MG63 (cell line): ENCODE results near the gene AREG. TPM values are rescaled to one million over a fixed set of nuclear protein-coding genes. Genes with fewer than 3 reads are reported as not detected.

Source experiments
- DNase-seq: peaks from one replicate; pipeline ENCODE4 v3.0.0-alpha.2; 2020
- H3K27me3 ChIP-seq: fragments of 250-450 bp; sonication (Bioruptor Pico); 2 replicates; pipeline ENCODE4 v1.5.1; 2020; ENCODE audit warnings: mild to moderate bottlenecking, moderate library complexity
- H3K36me3 ChIP-seq: fragments of 250-450 bp; sonication (Bioruptor Pico); 2 replicates; pipeline ENCODE4 v1.5.1; 2020; ENCODE audit warnings: mild to moderate bottlenecking, moderate library complexity
- H3K4me3 ChIP-seq: fragments of 250-450 bp; sonication (Bioruptor Pico); 2 replicates; pipeline ENCODE4 v1.5.1; 2020; ENCODE audit warnings: mild to moderate bottlenecking, moderate library complexity
- H3K9me3 ChIP-seq: fragments of 250-450 bp; sonication (Bioruptor Pico); 2 replicates; pipeline ENCODE4 v1.5.1; 2020; ENCODE audit warnings: mild to moderate bottlenecking, moderate library complexity
- total RNA-seq: library from RNA; depleted of rRNA; stranded (reverse); fragments of >200 nt; shearing (Covaris generic); gene quantifications from 2 replicates; pipeline ENCODE4 v1.2.3, GENCODE V29; 2014; ENCODE audit warnings: low replicate concordance

Gene AREG
- total RNA-seq, 1 experiment from 2014 or later: not detected

DNA sequence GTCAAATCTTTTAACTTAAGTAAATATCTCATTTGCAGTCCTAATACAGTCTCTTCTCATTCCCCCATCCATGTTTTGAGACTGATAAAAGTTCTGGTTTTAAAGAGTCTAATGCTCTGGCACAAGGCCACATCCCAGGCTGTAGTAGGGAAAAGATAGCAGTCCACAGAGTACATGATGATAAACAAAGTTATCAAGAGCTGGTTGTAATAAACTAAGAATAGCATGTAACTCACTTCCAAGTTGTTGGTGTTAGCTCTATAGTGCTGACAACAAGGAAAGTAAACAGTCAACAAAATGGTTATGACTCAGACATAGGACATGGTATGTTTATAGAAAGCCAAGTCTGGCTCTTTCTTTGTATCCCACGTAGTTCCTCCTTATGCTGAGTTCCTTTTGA, 21.8 kb upstream of the AREG start:
- H3K27me3 ChIP-seq: no peaks in the 10 kb centered on the region
- no peak overlapping the region for H3K4me3 ChIP-seq
- no peaks in the 10 kb centered on the region for H3K9me3 ChIP-seq
- no peak for DNase-seq
- H3K36me3 ChIP-seq: no peaks in the 10 kb centered on the region

- H3K4me3 ChIP-seq: no peak overlapping the region
- DNase-seq: no peak
- H3K27me3 ChIP-seq: no peaks in the 10 kb centered on the region
- no peaks in the 10 kb centered on the region for H3K36me3 ChIP-seq
- no peaks in the 10 kb centered on the region for H3K9me3 ChIP-seq
These were observed 20.8 kb upstream of the AREG start for GRCh38 chr4:74424111-74424510.

DNA sequence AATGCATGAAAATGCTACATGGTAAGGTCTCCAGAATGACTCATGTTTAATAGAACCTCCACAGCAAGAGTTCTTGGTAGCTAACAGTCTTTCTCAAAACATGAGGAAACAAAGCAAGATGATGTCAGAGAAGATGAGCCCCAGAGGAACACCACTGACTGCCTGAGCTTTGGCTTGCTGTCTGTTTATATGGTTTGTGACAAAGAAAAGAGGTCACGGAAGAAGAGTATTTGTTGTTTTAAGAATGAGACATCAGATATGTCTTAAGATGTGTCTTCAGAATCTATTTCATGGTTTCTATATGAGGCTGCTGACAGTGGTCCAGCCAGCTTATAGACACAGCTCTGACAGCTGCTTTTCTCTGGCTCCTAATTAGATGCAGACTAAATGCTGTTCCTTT, 18.8 kb upstream of the AREG start:
- Histone ChIP-seq H3K4me3 (no peak overlapping the region), H3K9me3 (no peaks in the 10 kb centered on the region), H3K27me3 (no peaks in the 10 kb centered on the region), H3K36me3 (no peaks in the 10 kb centered on the region)
- peak; percentile 25 for DNase-seq

DNA sequence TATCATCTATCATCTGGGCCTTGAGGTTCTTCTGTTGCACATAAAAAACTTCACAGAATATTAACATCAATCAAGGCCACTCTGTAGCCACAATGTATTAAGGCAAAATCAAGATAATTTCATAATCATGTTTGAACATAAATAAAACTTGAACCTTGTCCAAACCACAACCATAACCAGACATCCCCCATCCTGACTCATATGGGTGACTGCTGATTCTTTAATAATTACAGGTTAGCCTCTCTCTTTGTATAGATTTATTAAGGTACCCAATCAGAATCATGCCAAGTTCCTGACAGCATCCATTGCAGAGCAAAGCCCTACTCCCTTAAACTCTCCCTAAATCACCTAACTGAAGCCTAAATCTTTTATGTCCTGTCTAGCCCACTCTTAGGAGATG, 16.7 kb upstream of the AREG start:
- no peaks in the 10 kb centered on the region for H3K27me3 ChIP-seq
- no peak for DNase-seq
- H3K36me3 ChIP-seq: no peaks in the 10 kb centered on the region
- H3K9me3 ChIP-seq: no peaks in the 10 kb centered on the region
- no peak overlapping the region for H3K4me3 ChIP-seq

DNA sequence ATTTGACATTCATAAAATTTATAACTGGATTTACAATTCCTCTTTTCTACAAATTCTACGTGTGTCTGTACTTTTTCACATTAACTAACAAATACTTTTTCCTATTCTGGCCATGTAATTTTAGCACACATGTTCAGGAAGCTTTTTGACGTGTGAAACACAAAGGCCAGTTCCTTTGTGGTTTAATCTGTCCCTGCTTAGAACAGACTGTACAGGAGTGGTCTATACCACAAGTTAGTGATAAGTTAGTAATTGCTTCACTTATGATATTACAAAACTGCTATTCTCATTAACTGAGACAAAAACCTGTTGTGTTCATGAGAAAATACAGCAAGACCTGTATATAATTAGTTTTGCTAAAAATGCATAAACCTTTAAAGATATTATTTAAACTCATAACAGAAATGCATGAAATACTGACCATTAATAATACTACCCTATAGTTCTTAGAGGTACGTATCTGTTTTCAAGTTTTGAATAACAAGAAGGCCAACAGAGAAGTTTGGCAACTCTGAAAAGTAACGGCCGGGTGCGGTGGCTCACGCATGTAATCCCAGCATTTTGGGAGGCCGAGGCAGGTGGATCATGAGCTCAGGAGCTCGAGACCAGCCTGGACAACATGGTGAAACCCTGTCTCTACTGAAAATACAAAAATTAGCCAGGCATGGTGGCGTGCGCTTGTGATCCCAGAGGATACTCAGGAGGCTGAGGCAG, 13.7 kb upstream of the AREG start:
- Histone ChIP-seq H3K4me3 (no peak overlapping the region), H3K9me3 (no peaks in the 10 kb centered on the region), H3K27me3 (no peaks in the 10 kb centered on the region), H3K36me3 (no peaks in the 10 kb centered on the region)
- no peak for DNase-seq

GRCh38 chr4:74433043-74433442, 11.9 kb upstream of the AREG start:
- Histone ChIP-seq H3K4me3 (no peak overlapping the region), H3K36me3 (no peaks in the 10 kb centered on the region), H3K27me3 (no peaks in the 10 kb centered on the region), H3K9me3 (no peaks in the 10 kb centered on the region)
- no peak for DNase-seq

GRCh38 chr4:74433541-74434172, 11.3 kb upstream of the AREG start:
- no peak for DNase-seq
- no peaks in the 10 kb centered on the region for H3K27me3 ChIP-seq
- no peak overlapping the region for H3K4me3 ChIP-seq
- H3K9me3 ChIP-seq: no peaks in the 10 kb centered on the region
- no peaks in the 10 kb centered on the region for H3K36me3 ChIP-seq

GRCh38 chr4:74435296-74435695, 9.6 kb upstream of the AREG start:
- DNase-seq: no peak
- no peaks in the 10 kb centered on the region for H3K9me3 ChIP-seq
- H3K36me3 ChIP-seq: no peaks in the 10 kb centered on the region
- no peaks in the 10 kb centered on the region for H3K27me3 ChIP-seq
- no peak overlapping the region for H3K4me3 ChIP-seq

GRCh38 chr4:74437866-74438265, 7.1 kb upstream of the AREG start:
- H3K36me3 ChIP-seq: no peaks in the 10 kb centered on the region

GRCh38 chr4:74438661-74439060, 6.3 kb upstream of the AREG start:
- H3K9me3 ChIP-seq: no peaks in the 10 kb centered on the region
- no peak for DNase-seq
- no peaks in the 10 kb centered on the region for H3K36me3 ChIP-seq
- H3K27me3 ChIP-seq: no peaks in the 10 kb centered on the region
- H3K4me3 ChIP-seq: no peak overlapping the region

More at GRCh38 chr4:74437866-74438265, 7.1 kb upstream of the AREG start:
- Histone ChIP-seq H3K9me3 (no peaks in the 10 kb centered on the region), H3K4me3 (no peak overlapping the region), H3K27me3 (no peaks in the 10 kb centered on the region)
- DNase-seq: no peak

- Histone ChIP-seq H3K36me3 (no peaks in the 10 kb centered on the region), H3K4me3 (no peak overlapping the region), H3K27me3 (no peaks in the 10 kb centered on the region), H3K9me3 (no peaks in the 10 kb centered on the region)
- no peak for DNase-seq
These were observed 5.0 kb upstream of the AREG start for GRCh38 chr4:74439952-74440351.

GRCh38 chr4:74440356-74440755, 4.6 kb upstream of the AREG start:
- Histone ChIP-seq H3K27me3 (no peaks in the 10 kb centered on the region), H3K36me3 (no peaks in the 10 kb centered on the region), H3K4me3 (no peak overlapping the region), H3K9me3 (no peaks in the 10 kb centered on the region)
- no peak for DNase-seq

DNA sequence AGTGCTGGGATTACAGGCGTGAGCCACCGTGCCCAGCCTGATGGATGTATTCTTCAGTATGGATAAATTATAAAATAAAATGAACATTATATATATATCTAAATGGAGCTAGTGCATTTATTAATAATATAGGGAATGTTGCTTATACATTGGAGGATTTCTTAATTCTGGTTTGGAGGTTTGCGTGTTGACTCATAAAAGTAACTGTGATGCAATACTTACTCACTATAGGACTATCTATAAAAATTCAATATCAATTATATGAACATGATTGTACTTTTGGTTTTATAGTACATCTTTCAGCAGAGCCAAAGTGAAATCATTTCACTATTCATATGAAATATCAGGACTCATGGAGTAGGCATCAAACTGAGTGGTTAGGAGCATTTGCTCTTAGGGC, 3.2 kb upstream of the AREG start:
- Histone ChIP-seq H3K9me3 (no peaks in the 10 kb centered on the region), H3K27me3 (no peaks in the 10 kb centered on the region), H3K4me3 (no peak overlapping the region), H3K36me3 (no peaks in the 10 kb centered on the region)
- no peak for DNase-seq

DNA sequence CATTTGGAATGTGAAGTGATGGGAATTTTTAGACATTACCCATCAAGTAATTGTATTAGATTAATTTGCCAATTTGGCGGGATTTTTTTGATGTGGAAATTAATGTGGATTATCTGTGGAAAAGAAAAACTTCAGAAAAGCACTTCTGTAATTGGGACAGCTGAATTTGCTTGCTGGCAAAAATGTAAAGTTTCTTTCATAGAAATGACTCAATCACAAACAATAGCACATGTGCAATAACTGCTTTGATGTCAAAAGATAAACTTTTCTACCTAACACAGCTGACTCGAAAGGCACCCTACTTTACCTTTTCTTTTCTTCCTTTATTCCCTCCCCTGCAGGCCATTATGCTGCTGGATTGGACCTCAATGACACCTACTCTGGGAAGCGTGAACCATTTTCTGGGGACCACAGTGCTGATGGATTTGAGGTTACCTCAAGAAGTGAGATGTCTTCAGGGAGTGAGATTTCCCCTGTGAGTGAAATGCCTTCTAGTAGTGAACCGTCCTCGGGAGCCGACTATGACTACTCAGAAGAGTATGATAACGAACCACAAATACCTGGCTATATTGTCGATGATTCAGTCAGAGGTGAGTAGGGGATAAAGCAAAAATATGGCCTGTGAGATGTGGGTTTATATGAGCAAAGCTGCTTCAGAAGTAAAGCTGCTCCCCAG, 1.4 kb downstream of the AREG start:
- Histone ChIP-seq H3K27me3 (no peaks in the 10 kb centered on the region), H3K36me3 (no peaks in the 10 kb centered on the region), H3K9me3 (no peaks in the 10 kb centered on the region), H3K4me3 (no peak overlapping the region)
- no peak for DNase-seq

- DNase-seq: no peak
- H3K4me3 ChIP-seq: no peak overlapping the region
- no peaks in the 10 kb centered on the region for H3K9me3 ChIP-seq
- no peaks in the 10 kb centered on the region for H3K27me3 ChIP-seq
- no peaks in the 10 kb centered on the region for H3K36me3 ChIP-seq
These were observed 2.0 kb downstream of the AREG start for GRCh38 chr4:74446896-74447295.

DNA sequence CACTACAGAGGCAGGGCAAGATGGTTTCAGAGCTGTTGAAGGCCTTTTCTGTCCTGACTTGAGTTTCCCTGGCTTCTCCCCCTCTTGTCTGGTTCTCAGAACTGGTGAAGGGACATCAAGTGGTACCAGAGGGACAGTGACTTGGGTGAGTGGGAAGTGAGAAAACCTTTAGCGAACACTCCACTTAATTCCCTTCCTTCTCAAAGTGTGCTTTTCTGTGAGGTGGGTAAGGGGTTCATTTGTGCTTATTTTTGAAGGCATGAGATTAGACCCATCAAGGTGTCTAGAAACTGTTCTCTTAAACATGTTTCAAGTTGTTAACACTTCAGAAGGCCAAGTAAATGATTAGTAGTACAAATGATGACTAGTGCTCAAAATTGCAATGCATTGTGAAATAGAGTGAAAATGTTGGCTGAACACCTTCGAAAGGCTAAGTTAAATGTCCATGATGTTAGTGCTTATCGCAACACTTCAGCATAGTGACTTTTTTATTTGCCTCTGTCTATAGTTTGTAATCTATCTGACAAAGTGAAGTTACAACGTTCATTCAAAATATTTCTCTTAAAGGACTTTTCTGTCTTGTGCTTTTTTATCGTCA, 2.8 kb downstream of the AREG start:
- no peak overlapping the region for H3K4me3 ChIP-seq
- H3K36me3 ChIP-seq: no peaks in the 10 kb centered on the region
- H3K27me3 ChIP-seq: no peaks in the 10 kb centered on the region
- no peak for DNase-seq
- H3K9me3 ChIP-seq: no peaks in the 10 kb centered on the region

DNA sequence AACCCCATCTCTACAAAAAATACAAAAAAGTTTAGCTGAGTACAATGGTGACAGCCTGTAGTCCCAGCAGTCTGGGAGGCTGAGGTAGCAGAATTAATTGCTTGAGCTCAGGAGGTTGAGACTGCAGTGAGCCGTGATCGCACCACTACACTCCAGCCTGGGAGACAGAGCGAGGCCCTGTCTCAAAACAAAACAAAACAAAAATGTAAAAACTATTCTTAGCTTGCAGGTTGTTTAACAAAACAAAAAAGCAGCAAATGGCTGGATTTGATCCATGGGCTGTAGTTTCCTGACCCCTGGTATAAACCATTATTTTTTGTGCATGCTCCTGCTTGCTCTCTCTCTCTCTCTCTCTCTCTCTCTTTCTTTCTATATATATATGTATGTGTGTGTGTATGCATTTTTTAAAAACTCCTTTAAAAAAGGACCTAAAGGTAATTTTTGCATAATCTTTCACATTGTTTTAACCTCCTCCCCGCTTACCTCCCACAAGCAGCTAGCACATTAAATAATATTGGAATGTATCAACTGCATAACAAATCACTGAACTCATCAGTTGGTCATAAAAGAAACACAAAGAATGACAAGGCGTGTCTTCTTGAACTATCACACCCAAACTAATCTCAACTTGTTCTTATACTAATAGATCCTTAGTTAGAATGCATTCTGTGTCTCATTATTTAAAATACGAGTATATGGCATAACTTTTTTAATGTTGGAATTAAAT, 4.8 kb downstream of the AREG start:
- no peaks in the 10 kb centered on the region for H3K36me3 ChIP-seq
- H3K4me3 ChIP-seq: no peak overlapping the region
- no peaks in the 10 kb centered on the region for H3K9me3 ChIP-seq
- DNase-seq: no peak
- H3K27me3 ChIP-seq: no peaks in the 10 kb centered on the region
